Progenitor cell of endocrine pancreas (in vitro differentiated cells): ENCODE data around the gene CHIA. TPM values are rescaled to one million over a fixed set of nuclear protein-coding genes. Genes with fewer than 3 reads are reported as not detected.

Source experiments
- DNase-seq: peaks from one replicate; pipeline ENCODE4 v3.0.0; 2021; ENCODE audit warnings: low spot score; ENCODE audit not compliant: unreplicated experiment
- H3K27ac Mint-ChIP-seq: 2 replicates; pipeline ENCODE4 v1.8.0; 2021; ENCODE audit warnings: mild to moderate bottlenecking, moderate library complexity, mixed read lengths
- H3K27me3 Mint-ChIP-seq: 2 replicates; pipeline ENCODE4 v1.8.0; 2021; ENCODE audit warnings: mixed read lengths
- H3K36me3 Mint-ChIP-seq: 2 replicates; pipeline ENCODE4 v1.8.0; 2022; ENCODE audit warnings: mixed read lengths; ENCODE audit not compliant: insufficient read depth
- H3K4me1 Mint-ChIP-seq: 2 replicates; pipeline ENCODE4 v1.8.0; 2021; ENCODE audit warnings: low read depth, mixed read lengths
- H3K4me3 Mint-ChIP-seq: 2 replicates; pipeline ENCODE4 v1.8.0; 2021; ENCODE audit warnings: low read depth, mild to moderate bottlenecking, moderate library complexity, mixed read lengths
- H3K9me3 Mint-ChIP-seq: 2 replicates; pipeline ENCODE4 v1.8.0; 2021; ENCODE audit warnings: low read depth, mixed read lengths
- total RNA-seq: library from RNA; stranded (reverse); gene quantifications from 2 replicates; pipeline ENCODE4 v1.2.1, GENCODE V29; 2021
- TF ChIP-seq, protein P1 (sequence below): fragments of 200-600 bp; sonication (generic); IDR thresholded peaks from one replicate; pipeline ENCODE4 v1.5.0; 2021; ENCODE audit warnings: antibody characterized with exemption, mild to moderate bottlenecking; ENCODE audit not compliant: unreplicated experiment

CHIA gene
- total RNA-seq, 1 donor from 2014 or later = not detected

DNA sequence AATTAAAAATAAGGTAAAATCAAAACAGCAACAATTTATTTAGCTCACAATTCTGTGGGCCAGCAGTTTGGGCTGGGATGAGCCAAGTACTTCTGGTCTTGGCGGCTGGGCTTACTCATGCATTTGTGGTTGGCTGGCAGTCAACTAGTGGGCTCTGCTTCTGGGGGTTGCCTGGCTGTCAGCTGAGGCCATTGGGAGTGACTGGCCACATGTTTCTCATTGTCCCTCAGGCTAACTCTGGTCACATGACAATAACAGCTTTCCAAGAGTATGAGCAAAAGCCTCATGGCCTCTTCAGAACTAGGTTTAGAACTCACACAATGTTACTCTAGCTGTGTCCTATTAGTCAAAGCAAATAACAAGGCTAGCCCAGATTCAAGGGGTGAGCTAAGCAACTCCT is 15.6 kb upstream of the CHIA start:
- TF ChIP-seq, protein P1, sequence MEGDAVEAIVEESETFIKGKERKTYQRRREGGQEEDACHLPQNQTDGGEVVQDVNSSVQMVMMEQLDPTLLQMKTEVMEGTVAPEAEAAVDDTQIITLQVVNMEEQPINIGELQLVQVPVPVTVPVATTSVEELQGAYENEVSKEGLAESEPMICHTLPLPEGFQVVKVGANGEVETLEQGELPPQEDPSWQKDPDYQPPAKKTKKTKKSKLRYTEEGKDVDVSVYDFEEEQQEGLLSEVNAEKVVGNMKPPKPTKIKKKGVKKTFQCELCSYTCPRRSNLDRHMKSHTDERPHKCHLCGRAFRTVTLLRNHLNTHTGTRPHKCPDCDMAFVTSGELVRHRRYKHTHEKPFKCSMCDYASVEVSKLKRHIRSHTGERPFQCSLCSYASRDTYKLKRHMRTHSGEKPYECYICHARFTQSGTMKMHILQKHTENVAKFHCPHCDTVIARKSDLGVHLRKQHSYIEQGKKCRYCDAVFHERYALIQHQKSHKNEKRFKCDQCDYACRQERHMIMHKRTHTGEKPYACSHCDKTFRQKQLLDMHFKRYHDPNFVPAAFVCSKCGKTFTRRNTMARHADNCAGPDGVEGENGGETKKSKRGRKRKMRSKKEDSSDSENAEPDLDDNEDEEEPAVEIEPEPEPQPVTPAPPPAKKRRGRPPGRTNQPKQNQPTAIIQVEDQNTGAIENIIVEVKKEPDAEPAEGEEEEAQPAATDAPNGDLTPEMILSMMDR = no peak
- Mint-ChIP-seq H3K9me3 (peaks cover 11% of the 10 kb centered on the region), H3K4me1 (no peaks in the 10 kb centered on the region), H3K27me3 (peaks cover 7% of the 10 kb centered on the region), H3K4me3 (no peak overlapping the region), H3K36me3 (no peaks in the 10 kb centered on the region), H3K27ac (no peak overlapping the region)
- DNase-seq = no peak

DNA sequence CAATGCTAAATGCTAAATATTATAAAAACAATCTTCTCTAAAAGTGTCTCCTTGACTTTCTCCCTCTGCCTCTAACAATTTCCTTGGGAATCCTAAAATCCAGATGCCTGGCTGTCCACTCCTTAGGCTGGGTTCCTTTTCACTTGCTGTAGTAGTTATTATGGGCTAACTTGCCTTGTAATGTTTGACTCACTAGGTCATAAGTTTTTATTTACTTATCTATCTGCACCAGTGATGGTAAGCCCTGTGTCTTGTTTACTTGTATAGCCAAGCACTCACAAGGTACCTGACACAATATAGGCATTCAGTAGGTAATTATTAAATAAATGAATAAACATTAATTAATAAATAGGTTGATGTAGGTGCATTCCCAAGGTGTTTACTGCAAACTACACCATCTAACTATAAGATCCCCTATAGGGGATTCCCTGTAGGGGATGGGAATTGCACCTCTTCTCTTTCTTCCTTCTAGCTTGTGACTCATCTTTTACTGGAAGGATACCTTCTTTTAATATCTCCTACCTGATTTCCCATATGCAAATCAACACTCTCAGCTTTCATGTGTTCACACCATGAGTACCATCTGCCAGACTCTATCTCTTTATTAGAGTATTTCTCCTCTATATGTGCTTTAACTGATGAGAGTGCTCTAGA is 14.7 kb upstream of the CHIA start:
- Mint-ChIP-seq H3K27ac (no peak overlapping the region), H3K9me3 (peaks cover 11% of the 10 kb centered on the region), H3K27me3 (peaks cover 7% of the 10 kb centered on the region), H3K36me3 (no peaks in the 10 kb centered on the region), H3K4me3 (no peak overlapping the region), H3K4me1 (no peaks in the 10 kb centered on the region)
- TF ChIP-seq, protein P1 = no peak
- no peak for DNase-seq

DNA sequence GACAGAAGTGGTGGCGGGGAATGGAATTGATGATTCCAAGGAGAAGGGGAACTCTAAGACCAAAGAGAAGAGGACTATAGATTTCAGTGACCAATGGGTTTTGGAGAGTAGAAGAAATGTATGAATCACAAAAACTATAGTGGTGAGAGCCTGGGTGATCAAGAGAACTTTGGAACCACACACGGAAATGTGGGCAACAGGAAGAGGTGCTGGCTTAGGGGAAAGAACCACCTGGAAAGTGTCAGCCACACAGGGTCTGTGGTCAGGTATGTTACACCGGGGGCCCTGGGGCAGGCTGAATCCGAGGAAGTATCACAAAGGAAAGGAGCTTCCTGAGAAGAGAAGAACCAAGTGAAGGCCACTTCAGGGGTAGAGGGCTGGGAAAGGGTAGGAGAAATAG is 11.5 kb upstream of the CHIA start:
- H3K9me3 Mint-ChIP-seq = peaks cover 11% of the 10 kb centered on the region
- no peaks in the 10 kb centered on the region for H3K4me1 Mint-ChIP-seq
- DNase-seq = no peak
- H3K36me3 Mint-ChIP-seq = no peaks in the 10 kb centered on the region
- no peak overlapping the region for H3K27ac Mint-ChIP-seq
- H3K4me3 Mint-ChIP-seq = no peak overlapping the region
- TF ChIP-seq, protein P1 = no peak
- peaks cover 10% of the 10 kb centered on the region for H3K27me3 Mint-ChIP-seq

DNA sequence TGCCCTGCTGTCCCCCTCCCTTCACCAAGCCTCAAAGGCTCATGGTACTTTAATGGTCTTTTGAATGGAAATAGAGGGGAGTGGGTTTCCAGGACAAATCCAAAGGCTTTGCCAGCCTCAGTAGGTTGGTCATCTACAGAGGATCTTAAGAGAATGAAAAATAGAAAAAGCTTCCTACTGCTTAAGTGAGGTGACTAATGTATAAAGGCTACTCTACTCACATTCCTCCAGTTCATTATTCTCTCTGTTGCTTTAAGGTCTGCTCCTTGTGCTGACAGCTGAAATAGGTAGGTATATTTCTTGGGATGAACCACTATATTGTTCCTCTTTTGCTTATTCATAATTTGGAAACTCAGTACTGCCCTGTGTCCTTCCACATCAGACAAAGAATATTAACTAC is 10.4 kb upstream of the CHIA start:
- no peak overlapping the region for H3K27ac Mint-ChIP-seq
- no peaks in the 10 kb centered on the region for H3K4me1 Mint-ChIP-seq
- TF ChIP-seq, protein P1 = no peak
- no peak for DNase-seq
- H3K9me3 Mint-ChIP-seq = peaks cover 11% of the 10 kb centered on the region
- peaks cover 10% of the 10 kb centered on the region for H3K27me3 Mint-ChIP-seq
- H3K36me3 Mint-ChIP-seq = no peaks in the 10 kb centered on the region
- H3K4me3 Mint-ChIP-seq = no peak overlapping the region

DNA sequence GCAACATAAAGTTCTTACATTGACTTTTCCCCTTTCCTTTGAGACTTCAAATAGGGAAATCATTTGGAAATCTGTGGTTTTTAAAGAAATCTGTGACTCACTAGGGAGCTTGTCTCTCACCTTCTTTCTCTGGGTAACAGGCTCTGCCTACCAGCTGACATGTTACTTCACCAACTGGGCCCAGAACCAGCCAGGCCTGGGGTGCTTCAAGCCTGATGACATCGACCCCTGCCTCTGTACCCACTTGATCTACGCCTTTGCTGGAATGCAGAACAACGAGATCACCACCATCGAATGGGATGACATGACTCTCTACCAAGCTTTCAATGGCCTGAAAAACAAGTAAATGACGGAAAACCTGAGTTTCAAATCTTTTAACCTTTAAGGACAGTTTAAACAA is 9.2 kb upstream of the CHIA start:
- H3K27ac Mint-ChIP-seq = no peak overlapping the region
- TF ChIP-seq, protein P1 = no peak
- peaks cover 8% of the 10 kb centered on the region for H3K9me3 Mint-ChIP-seq
- peaks cover 10% of the 10 kb centered on the region for H3K27me3 Mint-ChIP-seq
- no peak overlapping the region for H3K4me3 Mint-ChIP-seq
- no peaks in the 10 kb centered on the region for H3K36me3 Mint-ChIP-seq
- no peaks in the 10 kb centered on the region for H3K4me1 Mint-ChIP-seq
- no peak for DNase-seq
